Measurements from ENCODE around the gene BCOR.

- TF ChIP-seq CTCF (conservative IDR thresholded peaks at IDR 0.05; ENCODE audit: low read length) (no peak), EZH2phosphoT487 (IDR thresholded peaks at IDR 0.05; ENCODE audit: borderline replicate concordance) (no peak)
These were observed 88.8 kb downstream of the BCOR start for GRCh38 chrX:40008791-40009461.
